Endothelial cell of umbilical vein (primary cell): ENCODE data around the gene CDC5L. TPM values are rescaled to one million over a fixed set of nuclear protein-coding genes. Genes with fewer than 3 reads are reported as not detected.

ENCODE experiments used
- BruUV-seq: library from RNA; stranded (reverse); fragments of 400-500 nt; replicated peaks from 2 replicates; lab custom pipeline; 2021; lab: Mats Ljungman, UMichigan
- CTCF ChIA-PET: fragments of 300-600, 350-600 bp; sonication (Branson Sonifier 250); formaldehyde crosslinking; loops from one replicate; lab custom pipeline; 2021; ENCODE audit warnings: antibody characterized with exemption, inconsistent platforms; lab: Charles Lee
- POLR2A ChIA-PET: fragments of 300-600, 350-600 bp; sonication (Branson Sonifier 250); formaldehyde crosslinking; loops from one replicate; lab custom pipeline; 2021; ENCODE audit warnings: antibody characterized with exemption, inconsistent platforms; lab: Charles Lee
- DNase-seq: peaks from one replicate; pipeline ENCODE4 v3.0.0-alpha.2; 2011; ENCODE audit warnings: low read depth, low spot score
- FAIRE-seq: peaks from 2 replicates; lab custom pipeline; 2011; peaks lifted over from hg19 to GRCh38; lab: Jason Lieb, UNC
- H2AFZ ChIP-seq: 2 replicates; pipeline ENCODE4 v1.6.0; 2012; ENCODE audit warnings: low read depth, low read length, control low read depth, inconsistent platforms
- H3K27ac ChIP-seq: 2 replicates; pipeline ENCODE4 v1.5.1; 2011; ENCODE audit warnings: low read depth, mild to moderate bottlenecking, control low read depth, low read length, moderate library complexity; ENCODE audit not compliant: insufficient read depth
- H3K27me3 ChIP-seq, 2 experiments: 2 replicates each; pipeline versions ENCODE4 v1.6.0 to v1.6.1; 2011; ENCODE audit warnings: low read length in 2 of 2, mixed read lengths in 1 of 2; ENCODE audit not compliant: control insufficient read depth in 2 of 2, insufficient read depth in 2 of 2
- H3K36me3 ChIP-seq, 2 experiments: 2 replicates in 1 of 2; 3 replicates in 1 of 2; pipeline ENCODE4 v1.5.1; 2011; ENCODE audit warnings: low read length in 2 of 2, mild to moderate bottlenecking in 1 of 2, moderate library complexity in 1 of 2; ENCODE audit not compliant: control insufficient read depth in 2 of 2, insufficient read depth in 2 of 2; ENCODE audit errors: extremely low read depth in 1 of 2
- H3K4me1 ChIP-seq: 3 replicates; pipeline ENCODE4 v1.5.1; 2011; ENCODE audit warnings: mild to moderate bottlenecking, low read length; ENCODE audit not compliant: control insufficient read depth, insufficient read depth; ENCODE audit errors: extremely low read depth
- H3K4me2 ChIP-seq: 2 replicates; pipeline ENCODE4 v1.6.1; 2011; ENCODE audit warnings: low read length, control low read depth, mixed read lengths; ENCODE audit not compliant: insufficient read depth
- H3K4me3 ChIP-seq, 3 experiments: fragments of 200-600 bp in 1 of 3; sonication (generic), shearing (Covaris generic) in 1 of 3; replicated peaks in 1 of 3; 2 replicates each; pipeline ENCODE4 v1.5.1; 2011 to 2016; ENCODE audit warnings: control low read depth in 3 of 3, low read length in 3 of 3, mild to moderate bottlenecking in 2 of 3, inconsistent platforms in 1 of 3, low read depth in 1 of 3, moderate library complexity in 1 of 3; ENCODE audit not compliant: insufficient read depth in 1 of 3
- H3K79me2 ChIP-seq: 2 replicates; pipeline ENCODE4 v1.6.0; 2012; ENCODE audit warnings: low read length, inconsistent platforms; ENCODE audit not compliant: control insufficient read depth, insufficient read depth
- H3K9ac ChIP-seq: replicated peaks from 2 replicates; pipeline ENCODE3; 2011; ENCODE audit warnings: low read length, control low read depth; ENCODE audit not compliant: insufficient read depth; ENCODE audit errors: extremely low read depth
- H3K9me1 ChIP-seq: replicated peaks from 3 replicates; pipeline ENCODE4 v1.6.0; 2011; ENCODE audit warnings: mild to moderate bottlenecking, low read length; ENCODE audit not compliant: control insufficient read depth, insufficient read depth; ENCODE audit errors: extremely low read depth
- H3K9me3 ChIP-seq: replicated peaks from 2 replicates; pipeline ENCODE4 v1.5.1; 2012; ENCODE audit warnings: low read length, inconsistent platforms; ENCODE audit not compliant: control insufficient read depth, insufficient read depth
- H4K20me1 ChIP-seq: replicated peaks from 2 replicates; pipeline ENCODE3; 2011; ENCODE audit warnings: mild to moderate bottlenecking, low read length; ENCODE audit not compliant: control insufficient read depth, insufficient read depth; ENCODE audit errors: extremely low read depth
- EZH2 ChIP-seq: IDR thresholded peaks from 2 replicates; pipeline ENCODE4 v1.6.1; 2012; ENCODE audit warnings: borderline replicate concordance, low read depth, mild to moderate bottlenecking, moderate library complexity, low read length, inconsistent platforms; ENCODE audit not compliant: severe bottlenecking
- FOS ChIP-seq: IDR thresholded peaks from 2 replicates; pipeline ENCODE4 v1.6.1; 2011; ENCODE audit warnings: mild to moderate bottlenecking, low read length, moderate library complexity, borderline replicate concordance; ENCODE audit not compliant: insufficient read depth
- GATA2 ChIP-seq: IDR thresholded peaks from 2 replicates; pipeline ENCODE4 v1.7.0; 2011; ENCODE audit warnings: low read depth, mild to moderate bottlenecking, moderate library complexity, mixed read lengths, low read length; ENCODE audit not compliant: insufficient read length, insufficient read depth
- JUN ChIP-seq: IDR thresholded peaks from 2 replicates; pipeline ENCODE4 v1.6.1; 2011; ENCODE audit warnings: borderline replicate concordance, low read depth; ENCODE audit not compliant: insufficient read length, insufficient read depth
- MYC ChIP-seq: IDR thresholded peaks from one replicate; pipeline ENCODE4 v1.6.1; 2011; ENCODE audit warnings: mild to moderate bottlenecking, low read depth, low read length
- POLR2A ChIP-seq: IDR thresholded peaks from 2 replicates; pipeline ENCODE4 v1.6.1; 2012; ENCODE audit warnings: low read depth, mild to moderate bottlenecking, control low read depth, low read length
- POLR2AphosphoS5 ChIP-seq: IDR thresholded peaks from 2 replicates; pipeline ENCODE4 v1.6.1; 2012; ENCODE audit warnings: low read depth, mild to moderate bottlenecking, control low read depth, low read length, moderate library complexity; ENCODE audit not compliant: insufficient read depth
- dilution Hi-C: fragments of 300-500 bp; cut with MboI; formaldehyde crosslinking; loops from one replicate; pipeline ENCODE4 v1.15.0; 2019; ENCODE audit warnings: low sequenced_read_pairs; ENCODE audit not compliant: extremely low pct_ligation_motif_present
- intact Hi-C: fragments of 100-400 bp; cut with micrococcal nuclease; formaldehyde crosslinking; loops from one replicate; pipeline ENCODE4 v1.10.0; 2022
- polyA plus RNA-seq, 4 experiments: library from polyadenylated mRNA; depleted of rRNA in 3 of 4; stranded (reverse) in 3 of 4; unstranded in 1 of 4; fragments of >200 nt; gene quantifications; 2 replicates each; pipeline versions ENCODE4 v1.2.1 to v1.2.3, GENCODE V29; 2011 to 2012; ENCODE audit warnings: missing spikeins in 1 of 4
- total RNA-seq: library from RNA; stranded (reverse); gene quantifications from 2 replicates; pipeline ENCODE4 v1.2.3, GENCODE V29; 2021
- TF ChIP-seq, protein P1 (sequence below): IDR thresholded peaks from 2 replicates; pipeline ENCODE4 v1.6.1; 2011; ENCODE audit not compliant: insufficient read depth, insufficient read length
- TF ChIP-seq, protein P2 (sequence below), 2 donors: IDR thresholded peaks; 1 replicate in 1 of 2; 2 replicates in 1 of 2; pipeline ENCODE4 v1.5.1; 2011; ENCODE audit warnings: low read length in 2 of 2, mild to moderate bottlenecking in 2 of 2, moderate library complexity in 2 of 2, control low read depth in 1 of 2, inconsistent platforms in 1 of 2, low read depth in 1 of 2; ENCODE audit not compliant: insufficient read depth in 1 of 2; ENCODE audit errors: extremely low read depth in 1 of 2

CDC5L gene
- total and polyA plus RNA-seq, 2 donors (not counting 3 experiments of a cell fraction or from before 2014, with no cell fraction given): 6.9 to 24.6 TPM

DNA sequence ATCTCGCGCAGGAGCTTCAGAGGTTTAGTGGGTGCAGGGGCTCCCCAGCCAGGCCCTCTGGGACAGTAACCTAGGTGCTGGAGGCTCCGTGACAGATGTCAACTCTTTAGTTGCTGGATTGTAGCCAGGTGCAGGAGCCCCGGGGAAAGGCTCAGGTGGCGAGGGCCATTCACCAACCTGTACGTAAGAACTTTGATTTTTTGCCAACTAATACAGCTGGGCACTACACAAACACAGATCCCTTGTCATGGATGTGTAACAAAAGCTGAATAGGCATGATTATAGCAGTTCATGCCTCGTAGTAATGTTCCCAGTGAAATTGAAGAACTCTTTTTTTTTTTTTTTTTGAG is 82.6 kb downstream of the CDC5L start:
- no peak overlapping the region for H2AFZ ChIP-seq
- ChIA-PET CTCF (interaction anchor here (0.7 to 2.0 kb wide), 23 partner anchors 9 to 1461 kb away, joined by 3 to 21 read pairs (median 4); no protein-coding TSS in a partner anchor), POLR2A (no interaction called here)
- H3K4me3 ChIP-seq: no peak overlapping the region
- no peaks in the 10 kb centered on the region for H4K20me1 ChIP-seq
- TF ChIP-seq MYC (no peak), EZH2 (no peak), POLR2AphosphoS5 (no peak), POLR2A (no peak), GATA2 (no peak), FOS (no peak), JUN (no peak)
- TF ChIP-seq, protein P1, sequence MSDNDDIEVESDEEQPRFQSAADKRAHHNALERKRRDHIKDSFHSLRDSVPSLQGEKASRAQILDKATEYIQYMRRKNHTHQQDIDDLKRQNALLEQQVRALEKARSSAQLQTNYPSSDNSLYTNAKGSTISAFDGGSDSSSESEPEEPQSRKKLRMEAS: no peak
- TF ChIP-seq, protein P2, sequence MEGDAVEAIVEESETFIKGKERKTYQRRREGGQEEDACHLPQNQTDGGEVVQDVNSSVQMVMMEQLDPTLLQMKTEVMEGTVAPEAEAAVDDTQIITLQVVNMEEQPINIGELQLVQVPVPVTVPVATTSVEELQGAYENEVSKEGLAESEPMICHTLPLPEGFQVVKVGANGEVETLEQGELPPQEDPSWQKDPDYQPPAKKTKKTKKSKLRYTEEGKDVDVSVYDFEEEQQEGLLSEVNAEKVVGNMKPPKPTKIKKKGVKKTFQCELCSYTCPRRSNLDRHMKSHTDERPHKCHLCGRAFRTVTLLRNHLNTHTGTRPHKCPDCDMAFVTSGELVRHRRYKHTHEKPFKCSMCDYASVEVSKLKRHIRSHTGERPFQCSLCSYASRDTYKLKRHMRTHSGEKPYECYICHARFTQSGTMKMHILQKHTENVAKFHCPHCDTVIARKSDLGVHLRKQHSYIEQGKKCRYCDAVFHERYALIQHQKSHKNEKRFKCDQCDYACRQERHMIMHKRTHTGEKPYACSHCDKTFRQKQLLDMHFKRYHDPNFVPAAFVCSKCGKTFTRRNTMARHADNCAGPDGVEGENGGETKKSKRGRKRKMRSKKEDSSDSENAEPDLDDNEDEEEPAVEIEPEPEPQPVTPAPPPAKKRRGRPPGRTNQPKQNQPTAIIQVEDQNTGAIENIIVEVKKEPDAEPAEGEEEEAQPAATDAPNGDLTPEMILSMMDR (IDR thresholded peaks at IDR 0.05; ENCODE audit: extremely low read depth in 1 of 2, insufficient read depth in 1 of 2, low read depth in 1 of 2, low read length in 2 of 2): no peak
- no TSS peak for BruUV-seq
- no peak for FAIRE-seq
- no peaks in the 10 kb centered on the region for H3K36me3 ChIP-seq
- peaks cover 0 to 6% of the 10 kb centered on the region in 2 experiments for H3K27me3 ChIP-seq
- H3K4me2 ChIP-seq: no peak overlapping the region
- H3K9me1 ChIP-seq: no peaks in the 10 kb centered on the region
- no peak for DNase-seq
- dilution Hi-C loops: no loop called here
- H3K4me1 ChIP-seq: no peaks in the 10 kb centered on the region
- H3K79me2 ChIP-seq: no peaks in the 10 kb centered on the region
- no peak overlapping the region for H3K9ac ChIP-seq
- no peak overlapping the region for H3K27ac ChIP-seq
- intact Hi-C loops: no loop called here
- H3K9me3 ChIP-seq: no peaks in the 10 kb centered on the region
